ENCODE measurements around the gene DSCAML1. TPM values are rescaled to one million over a fixed set of nuclear protein-coding genes. Genes with fewer than 3 reads are reported as not detected.

The DSCAML1 gene
- total RNA-seq, 1 experiment from 2014 or later = 0.90 TPM

DNA sequence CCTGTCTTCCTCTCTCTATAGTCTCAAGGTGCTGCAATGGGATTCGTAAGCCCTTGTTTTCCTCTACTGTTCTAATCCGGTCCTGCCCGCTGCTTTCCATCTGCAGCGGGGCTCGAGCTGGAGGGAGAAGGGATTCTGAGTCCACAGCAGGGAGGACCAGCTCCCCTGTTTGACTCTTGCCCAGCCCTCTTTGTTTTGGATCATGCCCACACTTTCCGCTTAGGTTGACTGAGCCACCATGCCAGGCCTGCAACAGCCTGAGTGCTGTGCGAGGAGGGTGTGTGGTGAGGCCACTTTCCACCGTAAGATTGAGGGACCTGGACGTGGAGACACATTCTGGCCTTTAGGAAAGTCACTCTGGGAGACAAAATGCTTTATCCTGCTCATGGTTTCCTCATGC lies 411.1 kb downstream of the DSCAML1 start:
- ATAC-seq = no peak
- Mint-ChIP-seq H3K9me3 (no peaks in the 10 kb centered on the region), H3K27me3 (ENCODE audit: low read depth) (no peaks in the 10 kb centered on the region), H3K4me3 (no peak overlapping the region), H3K27ac (no peak overlapping the region), H3K36me3 (peaks cover 11% of the 10 kb centered on the region), H3K4me1 (peaks cover 7% of the 10 kb centered on the region)
- DNase-seq (ENCODE audit: low spot score) = no peak
- TF ChIP-seq ZNF263 (CRISPR knock-in tag; IDR thresholded peaks at IDR 0.05; ENCODE audit: low read depth) (no peak), FOXP4 (CRISPR knock-in tag; IDR thresholded peaks at IDR 0.05) (no peak), SOX15 (CRISPR knock-in tag; IDR thresholded peaks at IDR 0.05) (no peak)
- ChIA-PET POLR2A (no interaction called here), CTCF (no interaction called here)

- no peak for DNase-seq (ENCODE audit: low spot score)
- Mint-ChIP-seq H3K27ac (no peak overlapping the region), H3K36me3 (peaks cover 8% of the 10 kb centered on the region), H3K4me1 (peaks cover 7% of the 10 kb centered on the region), H3K4me3 (no peak overlapping the region), H3K9me3 (no peaks in the 10 kb centered on the region), H3K27me3 (ENCODE audit: low read depth) (no peaks in the 10 kb centered on the region)
- CTCF ChIA-PET = interaction anchor here (4.6 kb wide), 1 partner anchor 41 kb away, joined by 20 read pairs; no protein-coding TSS in a partner anchor
- POLR2A ChIA-PET = no interaction called here
- no peak for ATAC-seq
- TF ChIP-seq ARID4B (CRISPR knock-in tag; IDR thresholded peaks at IDR 0.05; ENCODE audit: borderline replicate concordance) = no peak
- TF ChIP-seq NFYB (CRISPR knock-in tag; conservative IDR thresholded peaks at IDR 0.05; ENCODE audit: low read depth) = no peak
- TF ChIP-seq, protein P1, sequence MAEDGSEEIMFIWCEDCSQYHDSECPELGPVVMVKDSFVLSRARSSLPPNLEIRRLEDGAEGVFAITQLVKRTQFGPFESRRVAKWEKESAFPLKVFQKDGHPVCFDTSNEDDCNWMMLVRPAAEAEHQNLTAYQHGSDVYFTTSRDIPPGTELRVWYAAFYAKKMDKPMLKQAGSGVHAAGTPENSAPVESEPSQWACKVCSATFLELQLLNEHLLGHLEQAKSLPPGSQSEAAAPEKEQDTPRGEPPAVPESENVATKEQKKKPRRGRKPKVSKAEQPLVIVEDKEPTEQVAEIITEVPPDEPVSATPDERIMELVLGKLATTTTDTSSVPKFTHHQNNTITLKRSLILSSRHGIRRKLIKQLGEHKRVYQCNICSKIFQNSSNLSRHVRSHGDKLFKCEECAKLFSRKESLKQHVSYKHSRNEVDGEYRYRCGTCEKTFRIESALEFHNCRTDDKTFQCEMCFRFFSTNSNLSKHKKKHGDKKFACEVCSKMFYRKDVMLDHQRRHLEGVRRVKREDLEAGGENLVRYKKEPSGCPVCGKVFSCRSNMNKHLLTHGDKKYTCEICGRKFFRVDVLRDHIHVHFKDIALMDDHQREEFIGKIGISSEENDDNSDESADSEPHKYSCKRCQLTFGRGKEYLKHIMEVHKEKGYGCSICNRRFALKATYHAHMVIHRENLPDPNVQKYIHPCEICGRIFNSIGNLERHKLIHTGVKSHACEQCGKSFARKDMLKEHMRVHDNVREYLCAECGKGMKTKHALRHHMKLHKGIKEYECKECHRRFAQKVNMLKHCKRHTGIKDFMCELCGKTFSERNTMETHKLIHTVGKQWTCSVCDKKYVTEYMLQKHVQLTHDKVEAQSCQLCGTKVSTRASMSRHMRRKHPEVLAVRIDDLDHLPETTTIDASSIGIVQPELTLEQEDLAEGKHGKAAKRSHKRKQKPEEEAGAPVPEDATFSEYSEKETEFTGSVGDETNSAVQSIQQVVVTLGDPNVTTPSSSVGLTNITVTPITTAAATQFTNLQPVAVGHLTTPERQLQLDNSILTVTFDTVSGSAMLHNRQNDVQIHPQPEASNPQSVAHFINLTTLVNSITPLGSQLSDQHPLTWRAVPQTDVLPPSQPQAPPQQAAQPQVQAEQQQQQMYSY (CRISPR knock-in tag; IDR thresholded peaks at IDR 0.05) = no peak
Observed at GRCh38 chr11:117385471-117385870, 411.5 kb downstream of the DSCAML1 start.

DNA sequence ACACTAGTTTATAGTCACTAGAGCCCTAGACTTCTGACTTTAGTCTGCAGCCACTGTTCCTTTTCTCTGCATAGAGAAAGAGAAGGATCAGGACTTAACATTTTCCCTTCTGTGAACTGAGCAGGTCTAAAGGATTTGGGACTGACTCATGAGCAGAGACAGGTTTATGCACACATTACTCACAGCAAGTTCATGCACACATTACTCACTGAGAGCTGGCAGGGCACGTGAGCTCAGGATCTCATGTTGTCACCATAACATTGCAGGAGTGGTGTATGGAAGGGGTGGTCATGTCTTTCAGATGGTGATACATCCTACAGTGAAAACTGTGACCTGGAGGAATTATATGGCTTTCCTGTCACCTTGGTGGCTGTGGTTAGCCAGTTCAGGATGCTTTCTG lies 413.0 kb downstream of the DSCAML1 start:
- CTCF ChIA-PET = interaction anchor here (0.6 to 4.6 kb wide), 2 partner anchors 42 to 237 kb away, joined by 3 to 20 read pairs; no protein-coding TSS in a partner anchor
- peaks cover 7% of the 10 kb centered on the region for H3K4me1 Mint-ChIP-seq
- H3K9me3 Mint-ChIP-seq = no peaks in the 10 kb centered on the region
- no peak overlapping the region for H3K27ac Mint-ChIP-seq
- no peaks in the 10 kb centered on the region for H3K27me3 Mint-ChIP-seq (ENCODE audit: low read depth)
- H3K4me3 Mint-ChIP-seq = no peak overlapping the region
- no peak for ATAC-seq
- POLR2A ChIA-PET = no interaction called here
- DNase-seq (ENCODE audit: low spot score) = no peak
- H3K36me3 Mint-ChIP-seq = peaks cover 1% of the 10 kb centered on the region
- TF ChIP-seq SP1 (CRISPR knock-in tag; conservative IDR thresholded peaks at IDR 0.05) (no peak), OVOL2 (CRISPR knock-in tag; IDR thresholded peaks at IDR 0.05; ENCODE audit: borderline replicate concordance) (no peak), PRRX2 (CRISPR knock-in tag; IDR thresholded peaks at IDR 0.05) (no peak), SMAD4 (CRISPR knock-in tag; IDR thresholded peaks at IDR 0.05) (no peak), CDX4 (CRISPR knock-in tag; IDR thresholded peaks at IDR 0.05; ENCODE audit: borderline replicate concordance) (no peak), ZNF138 (CRISPR knock-in tag; conservative IDR thresholded peaks at IDR 0.05) (no peak), ZNF416 (CRISPR knock-in tag; IDR thresholded peaks at IDR 0.05) (no peak)
- TF ChIP-seq, protein P2, sequence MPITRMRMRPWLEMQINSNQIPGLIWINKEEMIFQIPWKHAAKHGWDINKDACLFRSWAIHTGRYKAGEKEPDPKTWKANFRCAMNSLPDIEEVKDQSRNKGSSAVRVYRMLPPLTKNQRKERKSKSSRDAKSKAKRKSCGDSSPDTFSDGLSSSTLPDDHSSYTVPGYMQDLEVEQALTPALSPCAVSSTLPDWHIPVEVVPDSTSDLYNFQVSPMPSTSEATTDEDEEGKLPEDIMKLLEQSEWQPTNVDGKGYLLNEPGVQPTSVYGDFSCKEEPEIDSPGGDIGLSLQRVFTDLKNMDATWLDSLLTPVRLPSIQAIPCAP (CRISPR knock-in tag; IDR thresholded peaks at IDR 0.05) = no peak
- TF ChIP-seq, protein P3, sequence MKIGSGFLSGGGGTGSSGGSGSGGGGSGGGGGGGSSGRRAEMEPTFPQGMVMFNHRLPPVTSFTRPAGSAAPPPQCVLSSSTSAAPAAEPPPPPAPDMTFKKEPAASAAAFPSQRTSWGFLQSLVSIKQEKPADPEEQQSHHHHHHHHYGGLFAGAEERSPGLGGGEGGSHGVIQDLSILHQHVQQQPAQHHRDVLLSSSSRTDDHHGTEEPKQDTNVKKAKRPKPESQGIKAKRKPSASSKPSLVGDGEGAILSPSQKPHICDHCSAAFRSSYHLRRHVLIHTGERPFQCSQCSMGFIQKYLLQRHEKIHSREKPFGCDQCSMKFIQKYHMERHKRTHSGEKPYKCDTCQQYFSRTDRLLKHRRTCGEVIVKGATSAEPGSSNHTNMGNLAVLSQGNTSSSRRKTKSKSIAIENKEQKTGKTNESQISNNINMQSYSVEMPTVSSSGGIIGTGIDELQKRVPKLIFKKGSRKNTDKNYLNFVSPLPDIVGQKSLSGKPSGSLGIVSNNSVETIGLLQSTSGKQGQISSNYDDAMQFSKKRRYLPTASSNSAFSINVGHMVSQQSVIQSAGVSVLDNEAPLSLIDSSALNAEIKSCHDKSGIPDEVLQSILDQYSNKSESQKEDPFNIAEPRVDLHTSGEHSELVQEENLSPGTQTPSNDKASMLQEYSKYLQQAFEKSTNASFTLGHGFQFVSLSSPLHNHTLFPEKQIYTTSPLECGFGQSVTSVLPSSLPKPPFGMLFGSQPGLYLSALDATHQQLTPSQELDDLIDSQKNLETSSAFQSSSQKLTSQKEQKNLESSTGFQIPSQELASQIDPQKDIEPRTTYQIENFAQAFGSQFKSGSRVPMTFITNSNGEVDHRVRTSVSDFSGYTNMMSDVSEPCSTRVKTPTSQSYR (CRISPR knock-in tag; IDR thresholded peaks at IDR 0.05) = no peak
- TF ChIP-seq, protein P4, sequence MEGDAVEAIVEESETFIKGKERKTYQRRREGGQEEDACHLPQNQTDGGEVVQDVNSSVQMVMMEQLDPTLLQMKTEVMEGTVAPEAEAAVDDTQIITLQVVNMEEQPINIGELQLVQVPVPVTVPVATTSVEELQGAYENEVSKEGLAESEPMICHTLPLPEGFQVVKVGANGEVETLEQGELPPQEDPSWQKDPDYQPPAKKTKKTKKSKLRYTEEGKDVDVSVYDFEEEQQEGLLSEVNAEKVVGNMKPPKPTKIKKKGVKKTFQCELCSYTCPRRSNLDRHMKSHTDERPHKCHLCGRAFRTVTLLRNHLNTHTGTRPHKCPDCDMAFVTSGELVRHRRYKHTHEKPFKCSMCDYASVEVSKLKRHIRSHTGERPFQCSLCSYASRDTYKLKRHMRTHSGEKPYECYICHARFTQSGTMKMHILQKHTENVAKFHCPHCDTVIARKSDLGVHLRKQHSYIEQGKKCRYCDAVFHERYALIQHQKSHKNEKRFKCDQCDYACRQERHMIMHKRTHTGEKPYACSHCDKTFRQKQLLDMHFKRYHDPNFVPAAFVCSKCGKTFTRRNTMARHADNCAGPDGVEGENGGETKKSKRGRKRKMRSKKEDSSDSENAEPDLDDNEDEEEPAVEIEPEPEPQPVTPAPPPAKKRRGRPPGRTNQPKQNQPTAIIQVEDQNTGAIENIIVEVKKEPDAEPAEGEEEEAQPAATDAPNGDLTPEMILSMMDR (IDR thresholded peaks at IDR 0.05) = no peak
